Activated B cell treated with CpG ODN at 0.5 μM for 24 hours (primary cell): ENCODE measurements around the gene SIDT1. TPM values are rescaled to one million over a fixed set of nuclear protein-coding genes. Genes with fewer than 3 reads are reported as not detected.

Source experiments
- ATAC-seq: fragments of 200-7000 bp; cut with Tn5 transposase; one replicate; pipeline ENCODE4 v1.10.0; 2021; ENCODE audit warnings: low read depth, mild to moderate bottlenecking, moderate library complexity
- CTCF ChIA-PET: fragments of 350-600 bp; sonication (Branson Sonifier 250); formaldehyde crosslinking; loops from one replicate; lab custom pipeline; 2021; ENCODE audit warnings: antibody characterized with exemption; lab: Charles Lee
- POLR2A ChIA-PET: fragments of 350-600 bp; sonication (Branson Sonifier 250); formaldehyde crosslinking; loops from one replicate; lab custom pipeline; 2021; ENCODE audit warnings: antibody characterized with exemption; lab: Charles Lee
- DNase-seq: peaks from one replicate; pipeline ENCODE4 v3.0.0; 2022
- H3K27ac Mint-ChIP-seq: one replicate; pipeline ENCODE4 v1.8.0; 2020; ENCODE audit warnings: mixed read lengths
- H3K27me3 Mint-ChIP-seq: one replicate; pipeline ENCODE4 v1.8.0; 2021; ENCODE audit warnings: mixed read lengths
- H3K36me3 Mint-ChIP-seq: one replicate; pipeline ENCODE4 v1.8.0; 2021; ENCODE audit warnings: low read depth, mixed read lengths
- H3K4me1 Mint-ChIP-seq: one replicate; pipeline ENCODE4 v1.8.0; 2021; ENCODE audit warnings: mixed read lengths
- H3K4me3 Mint-ChIP-seq: one replicate; pipeline ENCODE4 v1.8.0; 2020; ENCODE audit warnings: mild to moderate bottlenecking, mixed read lengths
- H3K9me3 Mint-ChIP-seq: one replicate; pipeline ENCODE4 v1.8.0; 2020; ENCODE audit warnings: mixed read lengths
- CTCF ChIP-seq: fragments of 200-600 bp; IDR thresholded peaks from one replicate; pipeline ENCODE4 v1.8.0; 2022; ENCODE audit warnings: antibody characterized with exemption, mild to moderate bottlenecking
- intact Hi-C: fragments of 100-400 bp; cut with micrococcal nuclease; formaldehyde crosslinking; loops from one replicate; pipeline ENCODE4 v1.15.1; 2024
- total RNA-seq: library from RNA; stranded (reverse); gene quantifications from 2 replicates; pipeline ENCODE4 v1.2.3, GENCODE V29; 2022

SIDT1 gene
- total RNA-seq, 1 donor from 2014 or later: 44.9 TPM

- DNase-seq (peak; percentile 57), ATAC-seq (peak; percentile 73)
- H3K27ac Mint-ChIP-seq: peak overlapping the region; percentile 100
- peak overlapping the region; percentile 98 for H3K4me3 Mint-ChIP-seq
- H3K36me3 Mint-ChIP-seq: peaks cover 31% of the 10 kb centered on the region
- H3K9me3 Mint-ChIP-seq: no peaks in the 10 kb centered on the region
- intact Hi-C loops: loop anchor here (1.0 to 5.0 kb wide), 7 partner anchors 13 to 971 kb away; partner anchors contain the start of genes ATG3, NAA50, SLC35A5 and SPICE1
- ChIA-PET CTCF (interaction anchor here (1.0 to 1.3 kb wide), 3 partner anchors 19 to 45 kb away, joined by 3 to 5 read pairs (median 4); partner anchors contain the start of gene SPICE1), POLR2A (interaction anchor here (0.5 to 3.0 kb wide), 5 partner anchors 14 to 45 kb away, joined by 3 to 52 read pairs (median 4); partner anchors contain the start of gene SPICE1)
- TF ChIP-seq CTCF: no peak
- H3K4me1 Mint-ChIP-seq: peaks cover 55% of the 10 kb centered on the region
- peaks cover 2% of the 10 kb centered on the region for H3K27me3 Mint-ChIP-seq
Observed at GRCh38 chr3:113532698-113533533, 561 bp downstream of the SIDT1 start.

DNA sequence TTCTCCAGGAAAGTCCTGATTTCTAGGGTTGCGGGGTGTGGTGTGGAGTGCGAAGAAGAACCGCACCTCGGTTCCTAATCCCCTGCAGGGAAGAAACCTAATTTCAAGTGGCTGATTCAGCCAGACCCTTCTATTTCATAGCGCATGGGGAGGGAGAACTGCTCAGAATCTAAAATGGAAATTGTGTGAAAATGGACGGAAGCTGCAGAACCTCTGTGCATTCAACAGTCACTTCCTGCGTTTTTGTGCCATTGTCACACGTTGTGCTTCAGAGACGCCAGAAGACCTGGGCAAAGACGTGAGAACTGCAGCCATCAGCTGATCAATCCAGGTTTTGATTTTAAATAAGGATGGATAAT, 1.2 kb downstream of the SIDT1 start:
- no peak for DNase-seq
- Mint-ChIP-seq H3K4me3 (peak overlapping the region; percentile 98), H3K27me3 (no peaks in the 10 kb centered on the region), H3K4me1 (peaks cover 56% of the 10 kb centered on the region), H3K27ac (peak overlapping the region; percentile 98), H3K36me3 (peaks cover 36% of the 10 kb centered on the region), H3K9me3 (no peaks in the 10 kb centered on the region)
- peak; percentile 23 for ATAC-seq
- intact Hi-C loops: loop anchor here (2.0 to 5.0 kb wide), 2 partner anchors 73 to 971 kb away; partner anchors contain the start of genes ATG3 and SLC35A5
- CTCF ChIA-PET: interaction anchor here (1.0 to 1.3 kb wide), 3 partner anchors 19 to 44 kb away, joined by 3 to 5 read pairs (median 4); partner anchors contain the start of gene SPICE1
- no peak for TF ChIP-seq CTCF
- POLR2A ChIA-PET: interaction anchor here (0.7 to 3.0 kb wide), 5 partner anchors 10 to 44 kb away, joined by 3 to 52 read pairs (median 5); partner anchors contain the start of gene SPICE1

- peaks cover 56% of the 10 kb centered on the region for H3K4me1 Mint-ChIP-seq
- no peak for DNase-seq
Observed at GRCh38 chr3:113534365-113534764, 2.0 kb downstream of the SIDT1 start.

GRCh38 chr3:113535898-113536297, 3.5 kb downstream of the SIDT1 start:
- no peaks in the 10 kb centered on the region for H3K27me3 Mint-ChIP-seq
- H3K9me3 Mint-ChIP-seq: no peaks in the 10 kb centered on the region
- H3K4me3 Mint-ChIP-seq: no peak overlapping the region
- ATAC-seq: no peak
- POLR2A ChIA-PET: interaction anchor here (0.7 to 0.8 kb wide), 2 partner anchors 17 to 21 kb away, joined by 3 read pairs; partner anchors contain the start of gene SPICE1
- intact Hi-C loops: no loop called here
- H3K27ac Mint-ChIP-seq: no peak overlapping the region
- no peak for TF ChIP-seq CTCF
- peaks cover 56% of the 10 kb centered on the region for H3K4me1 Mint-ChIP-seq
- CTCF ChIA-PET: interaction anchor here (1.0 kb wide), 1 partner anchor 13 kb away, joined by 3 read pairs; no protein-coding TSS in a partner anchor
- no peak for DNase-seq
- peaks cover 48% of the 10 kb centered on the region for H3K36me3 Mint-ChIP-seq

More at GRCh38 chr3:113534365-113534764, 2.0 kb downstream of the SIDT1 start:
- Mint-ChIP-seq H3K36me3 (peaks cover 41% of the 10 kb centered on the region), H3K27ac (peak overlapping the region; percentile 98), H3K4me3 (peak overlapping the region; percentile 98), H3K27me3 (no peaks in the 10 kb centered on the region), H3K9me3 (no peaks in the 10 kb centered on the region)
- ATAC-seq: no peak
- intact Hi-C loops: loop anchor here (5.0 kb wide), 1 partner anchor 972 kb away; the partner anchor contains the start of genes ATG3 and SLC35A5
- POLR2A ChIA-PET: interaction anchor here (1.7 to 3.0 kb wide), 3 partner anchors 12 to 44 kb away, joined by 4 to 52 read pairs (median 5); partner anchors contain the start of gene SPICE1
- CTCF ChIA-PET: interaction anchor here (1.1 kb wide), 1 partner anchor 18 kb away, joined by 3 read pairs; no protein-coding TSS in a partner anchor
- no peak for TF ChIP-seq CTCF
